ENCODE measurements around the gene KIAA0930.

Gene KIAA0930

DNA sequence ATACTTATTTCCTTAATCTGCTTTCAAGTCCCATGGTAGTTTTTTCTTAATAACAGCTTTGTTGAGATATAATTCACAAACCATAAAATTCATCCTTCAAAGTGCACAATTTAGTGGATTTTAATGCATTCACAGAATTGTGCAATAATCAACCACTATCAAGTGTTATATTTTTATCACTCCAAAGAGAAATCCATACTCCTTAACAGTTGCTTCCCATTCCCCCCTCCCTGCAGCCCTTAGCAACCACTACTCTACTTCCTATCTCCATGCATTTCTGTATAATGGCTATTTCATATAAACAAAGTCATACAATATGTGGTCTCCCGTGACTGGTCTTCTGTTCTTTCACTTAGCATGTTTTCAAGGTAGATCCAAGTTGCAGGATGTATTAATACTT is 95.8 kb downstream of the KIAA0930 start:
- no peaks in the 10 kb centered on the region for H4K20me1 ChIP-seq (ENCODE audit: insufficient read depth, low read length)
- H3K36me3 ChIP-seq (ENCODE audit: insufficient read depth, low read length): peaks cover 14% of the 10 kb centered on the region
- no peak overlapping the region for H3K9ac ChIP-seq (ENCODE audit: low read length)
- H3K79me2 ChIP-seq (ENCODE audit: insufficient read depth, low read length): no peaks in the 10 kb centered on the region
- no peaks in the 10 kb centered on the region for H3K4me1 ChIP-seq (ENCODE audit: insufficient read depth, low read length, severe bottlenecking)
- no peak for TF ChIP-seq CTCF (IDR thresholded peaks at IDR 0.05; ENCODE audit: low read length)
- no peak for TF ChIP-seq EZH2 (IDR thresholded peaks at IDR 0.05; ENCODE audit: borderline replicate concordance, low read length)
- no peaks in the 10 kb centered on the region for H3F3A ChIP-seq (ENCODE audit: insufficient read depth, low read length)
- H2AFZ ChIP-seq (ENCODE audit: low read length): no peak overlapping the region
- H3K27me3 ChIP-seq (ENCODE audit: insufficient read depth, low read length): no peaks in the 10 kb centered on the region
- H3K4me2 ChIP-seq (ENCODE audit: low read length): no peak overlapping the region
- no peak overlapping the region for H3K27ac ChIP-seq (ENCODE audit: low read depth, low read length, poor library complexity, severe bottlenecking)
- H3K4me3 ChIP-seq (ENCODE audit: low read depth, low read length, poor library complexity, severe bottlenecking): no peak overlapping the region
- peaks cover 7% of the 10 kb centered on the region; the same call in 1 of the 2 replicates for H3K9me3 ChIP-seq (ENCODE audit: low read length)
- no peaks in the 10 kb centered on the region for H3K9me2 ChIP-seq (ENCODE audit: low read depth, low read length)

DNA sequence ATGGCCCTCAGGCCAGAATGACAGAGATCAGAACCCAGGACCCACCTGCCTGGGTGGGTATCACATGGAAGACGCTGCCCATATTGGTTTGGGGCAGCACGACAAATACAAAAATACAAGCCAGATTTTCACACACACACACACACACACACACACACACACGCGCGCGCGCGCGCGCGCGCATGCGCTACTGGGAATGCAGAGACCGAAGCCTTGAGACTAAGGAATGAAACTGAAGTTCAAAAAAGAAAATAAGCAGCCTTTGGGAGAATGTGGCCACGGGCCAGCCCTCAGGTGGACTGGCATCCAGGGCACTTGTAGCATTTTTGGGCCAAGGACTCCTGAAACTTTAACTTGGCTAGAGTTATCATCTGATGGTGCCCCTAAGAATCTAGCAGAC is 98.3 kb downstream of the KIAA0930 start:
- H3K4me3 ChIP-seq (ENCODE audit: low read depth, low read length, poor library complexity, severe bottlenecking): no peak overlapping the region
- no peaks in the 10 kb centered on the region for H3K79me2 ChIP-seq (ENCODE audit: insufficient read depth, low read length)
- H3K27me3 ChIP-seq (ENCODE audit: insufficient read depth, low read length): no peaks in the 10 kb centered on the region
- H2AFZ ChIP-seq (ENCODE audit: low read length): no peak overlapping the region
- peaks cover 7% of the 10 kb centered on the region; the same call in 1 of the 2 replicates for H3K9me3 ChIP-seq (ENCODE audit: low read length)
- peaks cover 4% of the 10 kb centered on the region; the same call in 1 of the 2 replicates for H3K36me3 ChIP-seq (ENCODE audit: insufficient read depth, low read length)
- no peak for TF ChIP-seq EZH2 (IDR thresholded peaks at IDR 0.05; ENCODE audit: borderline replicate concordance, low read length)
- TF ChIP-seq CTCF (IDR thresholded peaks at IDR 0.05; ENCODE audit: low read length): no peak
- no peak overlapping the region for H3K27ac ChIP-seq (ENCODE audit: low read depth, low read length, poor library complexity, severe bottlenecking)
- H4K20me1 ChIP-seq (ENCODE audit: insufficient read depth, low read length): no peaks in the 10 kb centered on the region
- no peaks in the 10 kb centered on the region for H3K4me1 ChIP-seq (ENCODE audit: insufficient read depth, low read length, severe bottlenecking)
- no peak overlapping the region for H3K4me2 ChIP-seq (ENCODE audit: low read length)
- H3F3A ChIP-seq (ENCODE audit: insufficient read depth, low read length): no peaks in the 10 kb centered on the region
- H3K9ac ChIP-seq (ENCODE audit: low read length): no peak overlapping the region
- no peaks in the 10 kb centered on the region for H3K9me2 ChIP-seq (ENCODE audit: low read depth, low read length)
